HepG2 (cell line): ENCODE data around the gene DNAJC11. TPM values are rescaled to one million over a fixed set of nuclear protein-coding genes. Genes with fewer than 3 reads are reported as not detected.

Experiments used
- GATA4 ChIP-seq: sonication (generic); IDR thresholded peaks from 2 replicates; pipeline ENCODE4 v1.6.1; 2016; ENCODE audit warnings: antibody characterized with exemption, low read depth, borderline replicate concordance
- GFI1 ChIP-seq: sonication (generic); formaldehyde crosslinking; IDR thresholded peaks from 2 replicates; pipeline ENCODE4 v1.5.0; 2020; ENCODE audit warnings: missing genetic modification reagents, mild to moderate bottlenecking, borderline replicate concordance
- JUNB ChIP-seq: sonication (generic); formaldehyde crosslinking; IDR thresholded peaks from 2 replicates; pipeline ENCODE4 v1.8.0; 2022; ENCODE audit warnings: missing genetic modification reagents, mild to moderate bottlenecking, borderline replicate concordance
- KDM2A ChIP-seq: sonication (generic); formaldehyde crosslinking; IDR thresholded peaks from 2 replicates; pipeline ENCODE4 v1.4.0; 2020; ENCODE audit warnings: low read depth, missing genetic modification reagents, borderline replicate concordance
- MIER3 ChIP-seq: IDR thresholded peaks from 2 replicates; pipeline ENCODE4 v1.6.1; 2016; ENCODE audit warnings: missing compliant biosample characterization, borderline replicate concordance
- MTA1 ChIP-seq: sonication (generic); formaldehyde crosslinking; IDR thresholded peaks from 2 replicates; pipeline ENCODE4 v1.4.0; 2020; ENCODE audit warnings: missing genetic modification reagents, mild to moderate bottlenecking, borderline replicate concordance
- MYC ChIP-seq: sonication (generic); formaldehyde crosslinking; IDR thresholded peaks from 2 replicates; pipeline ENCODE4 v1.9.0; 2021; ENCODE audit warnings: missing genetic modification reagents, borderline replicate concordance
- PCBP2 ChIP-seq: fragments of 200-400 bp; formaldehyde crosslinking; optimal IDR thresholded peaks from 2 replicates; pipeline ENCODE3; 2018; ENCODE audit warnings: low read length, low read depth; ENCODE audit not compliant: poor library complexity, severe bottlenecking
- RARG ChIP-seq: sonication (generic); formaldehyde crosslinking; IDR thresholded peaks from 2 replicates; pipeline ENCODE4 v1.4.0; 2020; ENCODE audit warnings: low read depth, mild to moderate bottlenecking, missing genetic modification reagents
- SNRNP70 ChIP-seq: fragments of 200-400 bp; formaldehyde crosslinking; IDR thresholded peaks from 2 replicates; pipeline ENCODE4 v1.6.1; 2017; ENCODE audit warnings: mild to moderate bottlenecking, low read depth, low read length, moderate library complexity
- ZFP37 ChIP-seq: sonication (generic); formaldehyde crosslinking; IDR thresholded peaks from 2 replicates; pipeline ENCODE4 v1.4.0; 2020; ENCODE audit warnings: missing genetic modification reagents, borderline replicate concordance
- ZFP41 ChIP-seq: sonication (generic); formaldehyde crosslinking; IDR thresholded peaks from 2 replicates; pipeline ENCODE4 v1.4.0; 2020; ENCODE audit warnings: mild to moderate bottlenecking, missing genetic modification reagents, borderline replicate concordance
- ZNF230 ChIP-seq: sonication (generic); formaldehyde crosslinking; IDR thresholded peaks from 2 replicates; pipeline ENCODE4 v1.4.0; 2020; ENCODE audit warnings: mild to moderate bottlenecking, missing genetic modification reagents
- ZNF446 ChIP-seq: sonication (generic); formaldehyde crosslinking; IDR thresholded peaks from 2 replicates; pipeline ENCODE4 v1.5.0; 2020; ENCODE audit warnings: mild to moderate bottlenecking, missing genetic modification reagents
- ZNF496 ChIP-seq: sonication (generic); formaldehyde crosslinking; IDR thresholded peaks from 2 replicates; pipeline ENCODE4 v1.8.1; 2023; ENCODE audit warnings: mild to moderate bottlenecking, moderate library complexity, missing genetic modification reagents; ENCODE audit not compliant: insufficient replicate concordance
- ZNF749 ChIP-seq: sonication (generic); formaldehyde crosslinking; IDR thresholded peaks from 2 replicates; pipeline ENCODE4 v1.8.0; 2022; ENCODE audit warnings: mild to moderate bottlenecking, missing genetic modification reagents, moderate library complexity, borderline replicate concordance
- ZNF777 ChIP-seq: sonication (generic); formaldehyde crosslinking; IDR thresholded peaks from 2 replicates; pipeline ENCODE4 v1.4.0; 2020; ENCODE audit warnings: missing genetic modification reagents
- ZNF800 ChIP-seq: sonication (generic); formaldehyde crosslinking; IDR thresholded peaks from 2 replicates; pipeline ENCODE4 v1.4.0; 2020; ENCODE audit warnings: missing genetic modification reagents
- ZSCAN9 ChIP-seq: IDR thresholded peaks from 2 replicates; pipeline ENCODE4 v1.6.1; 2016; ENCODE audit warnings: borderline replicate concordance
- polyA plus RNA-seq, 8 experiments: library from polyadenylated mRNA; depleted of rRNA in 3 of 8; stranded (reverse) in 7 of 8; unstranded in 1 of 8; fragments of >200 nt; fragmentation: Illumina TruSeq in 4 of 8; extraction: Trizol in 4 of 8; gene quantifications; 2 replicates each; pipeline versions ENCODE4 v1.2.1 to v1.2.3, GENCODE V29; 2011 to 2016; ENCODE audit warnings: low read depth in 4 of 8, missing spikeins in 1 of 8, mixed read lengths in 1 of 8; ENCODE audit not compliant: insufficient read depth in 1 of 8
- total RNA-seq, 5 experiments: library from RNA; depleted of rRNA; stranded (reverse); fragments of >200 nt; fragmentation: Illumina TruSeq; extraction: Trizol; gene quantifications; 2 replicates each; pipeline ENCODE4 v1.2.3, GENCODE V29; 2016; ENCODE audit warnings: low read depth in 1 of 5
- TF ChIP-seq, protein P1 (sequence below): IDR thresholded peaks from 2 replicates; pipeline ENCODE4 v1.6.1; 2012; ENCODE audit warnings: inconsistent platforms
- TF ChIP-seq, protein P2 (sequence below): sonication (generic); formaldehyde crosslinking; IDR thresholded peaks from 2 replicates; pipeline ENCODE4 v1.4.0; 2020; ENCODE audit warnings: missing genetic modification reagents
- TF ChIP-seq, protein P3 (sequence below): sonication (generic); formaldehyde crosslinking; IDR thresholded peaks from 2 replicates; pipeline ENCODE4 v1.9.0; 2021; ENCODE audit warnings: missing genetic modification reagents, borderline replicate concordance
- TF ChIP-seq, protein P4 (sequence below): sonication (generic); formaldehyde crosslinking; IDR thresholded peaks from 2 replicates; pipeline ENCODE4 v1.4.0; 2020; ENCODE audit warnings: missing genetic modification reagents

DNAJC11 gene
- total and polyA plus RNA-seq, 2 of the 13 experiments (the other 11 are each of a cell fraction or from before 2014, with no cell fraction given): 25.1 to 47.6 TPM

- TF ChIP-seq ZNF496 (CRISPR knock-in tag) (no peak), GATA4 (peak; percentile 31; the same call in 1 of the 2 replicates), ZNF230 (CRISPR knock-in tag) (0 out of 2 replicates have a peak, but pooled peaks have one; percentile 1), ZNF800 (CRISPR knock-in tag) (peak; percentile 9; the same call in 1 of the 2 replicates), ZNF749 (CRISPR knock-in tag) (no peak; the same call in 1 of the 2 replicates), ZNF777 (no peak), KDM2A (CRISPR knock-in tag) (0 out of 2 replicates have a peak, but pooled peaks have one; percentile 19), PCBP2 (no peak), SNRNP70 (no peak), ZFP41 (CRISPR knock-in tag) (no peak), ZNF446 (CRISPR knock-in tag) (peak; percentile 60; the same call in 1 of the 2 replicates), MIER3 (CRISPR knock-in tag) (no peak), ZFP37 (CRISPR knock-in tag) (0 out of 2 replicates have a peak, but pooled peaks have one; percentile 34), JUNB (CRISPR knock-in tag) (no peak), ZSCAN9 (CRISPR knock-in tag) (no peak), RARG (CRISPR knock-in tag) (0 out of 2 replicates have a peak, but pooled peaks have one; percentile 24), GFI1 (CRISPR knock-in tag) (no peak), MTA1 (no peak), MYC (no peak; the same call in 1 of the 2 replicates)
- TF ChIP-seq, protein P1, sequence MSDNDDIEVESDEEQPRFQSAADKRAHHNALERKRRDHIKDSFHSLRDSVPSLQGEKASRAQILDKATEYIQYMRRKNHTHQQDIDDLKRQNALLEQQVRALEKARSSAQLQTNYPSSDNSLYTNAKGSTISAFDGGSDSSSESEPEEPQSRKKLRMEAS: peak; percentile 87
- TF ChIP-seq, protein P2, sequence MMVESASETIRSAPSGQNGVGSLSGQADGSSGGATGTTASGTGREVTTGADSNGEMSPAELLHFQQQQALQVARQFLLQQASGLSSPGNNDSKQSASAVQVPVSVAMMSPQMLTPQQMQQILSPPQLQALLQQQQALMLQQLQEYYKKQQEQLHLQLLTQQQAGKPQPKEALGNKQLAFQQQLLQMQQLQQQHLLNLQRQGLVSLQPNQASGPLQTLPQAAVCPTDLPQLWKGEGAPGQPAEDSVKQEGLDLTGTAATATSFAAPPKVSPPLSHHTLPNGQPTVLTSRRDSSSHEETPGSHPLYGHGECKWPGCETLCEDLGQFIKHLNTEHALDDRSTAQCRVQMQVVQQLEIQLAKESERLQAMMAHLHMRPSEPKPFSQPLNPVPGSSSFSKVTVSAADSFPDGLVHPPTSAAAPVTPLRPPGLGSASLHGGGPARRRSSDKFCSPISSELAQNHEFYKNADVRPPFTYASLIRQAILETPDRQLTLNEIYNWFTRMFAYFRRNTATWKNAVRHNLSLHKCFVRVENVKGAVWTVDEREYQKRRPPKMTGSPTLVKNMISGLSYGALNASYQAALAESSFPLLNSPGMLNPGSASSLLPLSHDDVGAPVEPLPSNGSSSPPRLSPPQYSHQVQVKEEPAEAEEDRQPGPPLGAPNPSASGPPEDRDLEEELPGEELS (CRISPR knock-in tag): 0 out of 2 replicates have a peak, but pooled peaks have one; percentile 36
- TF ChIP-seq, protein P3, sequence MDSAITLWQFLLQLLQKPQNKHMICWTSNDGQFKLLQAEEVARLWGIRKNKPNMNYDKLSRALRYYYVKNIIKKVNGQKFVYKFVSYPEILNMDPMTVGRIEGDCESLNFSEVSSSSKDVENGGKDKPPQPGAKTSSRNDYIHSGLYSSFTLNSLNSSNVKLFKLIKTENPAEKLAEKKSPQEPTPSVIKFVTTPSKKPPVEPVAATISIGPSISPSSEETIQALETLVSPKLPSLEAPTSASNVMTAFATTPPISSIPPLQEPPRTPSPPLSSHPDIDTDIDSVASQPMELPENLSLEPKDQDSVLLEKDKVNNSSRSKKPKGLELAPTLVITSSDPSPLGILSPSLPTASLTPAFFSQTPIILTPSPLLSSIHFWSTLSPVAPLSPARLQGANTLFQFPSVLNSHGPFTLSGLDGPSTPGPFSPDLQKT (CRISPR knock-in tag): peak; percentile 21; the same call in 1 of the 2 replicates
- TF ChIP-seq, protein P4, sequence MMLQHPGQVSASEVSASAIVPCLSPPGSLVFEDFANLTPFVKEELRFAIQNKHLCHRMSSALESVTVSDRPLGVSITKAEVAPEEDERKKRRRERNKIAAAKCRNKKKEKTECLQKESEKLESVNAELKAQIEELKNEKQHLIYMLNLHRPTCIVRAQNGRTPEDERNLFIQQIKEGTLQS (CRISPR knock-in tag): no peak
Observed at GRCh38 chr1:6601049-6601922, 100.3 kb downstream of the DNAJC11 start (continued).
